GM21381 (cell line): ENCODE results near the gene ZNF586.
"Not testable (repeated sequence)": the region's sequence is repeated elsewhere in the genome, so short reads cannot be mapped to it uniquely, and the experiment has no call there.

Experiments
- ATAC-seq: cut with Tn5 transposase; IDR thresholded peaks from one replicate; pipeline ENCODE4 v1.9.1; 2021; ENCODE audit warnings: mild to moderate bottlenecking, moderate library complexity; ENCODE audit not compliant: unreplicated experiment

ZNF586 gene

GRCh38 chr19:57789288-57789687 lies 19.8 kb downstream of the ZNF586 start:
- no peak for ATAC-seq

- not testable (repeated sequence) for ATAC-seq
Observed at GRCh38 chr19:57796580-57796979, 27.1 kb downstream of the ZNF586 start.

GRCh38 chr19:57800696-57801095 lies 31.2 kb downstream of the ZNF586 start:
- no peak for ATAC-seq

GRCh38 chr19:57802269-57802668 lies 32.8 kb downstream of the ZNF586 start:
- ATAC-seq: no peak

- ATAC-seq: no peak
Observed at GRCh38 chr19:57803265-57803593, 33.8 kb downstream of the ZNF586 start.

- no peak for ATAC-seq
Observed at GRCh38 chr19:57803594-57804325, 34.3 kb downstream of the ZNF586 start.

GRCh38 chr19:57807541-57807940 lies 38.1 kb downstream of the ZNF586 start:
- no peak for ATAC-seq

GRCh38 chr19:57810410-57811295 lies 41.2 kb downstream of the ZNF586 start:
- ATAC-seq: not testable (repeated sequence)

GRCh38 chr19:57812226-57812625 lies 42.8 kb downstream of the ZNF586 start:
- no peak for ATAC-seq

- not testable (repeated sequence) for ATAC-seq
Observed at GRCh38 chr19:57812975-57813820, 43.7 kb downstream of the ZNF586 start.

GRCh38 chr19:57813919-57814504 lies 44.5 kb downstream of the ZNF586 start:
- no peak for ATAC-seq

- ATAC-seq: peak; percentile 65
Observed at GRCh38 chr19:57814505-57815246, 45.2 kb downstream of the ZNF586 start, which contains the start of gene ZNF552. Gene ZNF552, minus strand, starts transcription at chr19:57814913. Its CDS starts 170 bp downstream, at chr19:57814743.

- ATAC-seq: no peak
Observed at GRCh38 chr19:57815247-57816075, 46.0 kb downstream of the ZNF586 start.

- ATAC-seq: no peak
Observed at GRCh38 chr19:57816652-57817051, 47.2 kb downstream of the ZNF586 start.

- ATAC-seq: no peak
Observed at GRCh38 chr19:57817976-57818375, 48.5 kb downstream of the ZNF586 start.

- ATAC-seq: no peak
Observed at GRCh38 chr19:57818378-57818777, 48.9 kb downstream of the ZNF586 start.

GRCh38 chr19:57819475-57820148 lies 50.1 kb downstream of the ZNF586 start:
- ATAC-seq: peak; percentile 81

- no peak for ATAC-seq
Observed at GRCh38 chr19:57820599-57820998, 51.1 kb downstream of the ZNF586 start.

GRCh38 chr19:57821095-57821494 lies 51.6 kb downstream of the ZNF586 start:
- ATAC-seq: not testable (repeated sequence)
